SK-N-MC (cell line): ENCODE measurements around the gene IL18.

ENCODE experiments used
- EZH2 ChIP-seq: fragments of 200-600 bp; sonication (generic); IDR thresholded peaks from one replicate; pipeline ENCODE4 v1.6.1; 2017; ENCODE audit warnings: antibody characterized with exemption
- FOXP2 ChIP-seq: optimal IDR thresholded peaks from 2 replicates; pipeline ENCODE3; 2011; ENCODE audit warnings: mild to moderate bottlenecking, moderate library complexity; ENCODE audit not compliant: insufficient read depth; ENCODE audit errors: extremely low read length, control extremely low read depth
- POLR2AphosphoS5 ChIP-seq: IDR thresholded peaks from 2 replicates; pipeline ENCODE4 v1.6.1; 2012; ENCODE audit warnings: mild to moderate bottlenecking, low read depth, low read length, borderline replicate concordance

- TF ChIP-seq EZH2 (no peak), POLR2AphosphoS5 (no peak), FOXP2 (no peak)
Measured at GRCh38 chr11:112113539-112114457, 50.1 kb downstream of the IL18 start.
